Karpas-422 (cell line): ENCODE data around the gene MED15. TPM values are rescaled to one million over a fixed set of nuclear protein-coding genes. Genes with fewer than 3 reads are reported as not detected.

Source experiments
- DNase-seq: peaks from one replicate; pipeline ENCODE4 v3.0.0-alpha.2; 2015
- H2AFZ ChIP-seq: fragments of 200-600 bp; sonication (generic); 2 replicates; pipeline ENCODE4 v1.6.1; 2014; ENCODE audit warnings: antibody characterized with exemption, low read length, mixed read lengths
- H3K27ac ChIP-seq: fragments of 200-600 bp; sonication (generic); 2 replicates; pipeline ENCODE4 v1.5.1; 2014; ENCODE audit warnings: mild to moderate bottlenecking, low read length, moderate library complexity
- H3K27me3 ChIP-seq: fragments of 200-600 bp; sonication (generic); 2 replicates; pipeline ENCODE4 v1.6.1; 2014; ENCODE audit warnings: low read length, mixed read lengths
- H3K36me3 ChIP-seq: fragments of 200-600 bp; sonication (generic); 2 replicates; pipeline ENCODE4 v1.6.1; 2014; ENCODE audit warnings: low read length, mixed read lengths; ENCODE audit not compliant: insufficient read depth
- H3K4me1 ChIP-seq: fragments of 200-600 bp; sonication (generic); 2 replicates; pipeline ENCODE4 v1.6.1; 2014; ENCODE audit warnings: mild to moderate bottlenecking, low read length, mixed read lengths
- H3K4me2 ChIP-seq: fragments of 200-600 bp; sonication (generic); 2 replicates; pipeline ENCODE4 v1.6.1; 2014; ENCODE audit warnings: low read length, low read depth, mild to moderate bottlenecking; ENCODE audit not compliant: poor library complexity, severe bottlenecking
- H3K4me3 ChIP-seq: fragments of 200-600 bp; sonication (generic); 2 replicates; pipeline ENCODE4 v1.5.1; 2014; ENCODE audit warnings: mild to moderate bottlenecking, antibody characterized with exemption, low read length, mixed read lengths
- H3K79me2 ChIP-seq: fragments of 200-600 bp; sonication (generic); 2 replicates; pipeline ENCODE4 v1.6.1; 2014; ENCODE audit warnings: mild to moderate bottlenecking, low read length, mixed read lengths
- H3K9ac ChIP-seq: fragments of 200-600 bp; sonication (generic); 2 replicates; pipeline ENCODE4 v1.6.0; 2014; ENCODE audit warnings: low read length
- H3K9me2 ChIP-seq: fragments of 200-600 bp; sonication (generic), shearing (Covaris generic); replicated peaks from 2 replicates; pipeline ENCODE4 v1.6.0; 2014; ENCODE audit warnings: mild to moderate bottlenecking, low read length, moderate library complexity; ENCODE audit not compliant: insufficient read depth
- H3K9me3 ChIP-seq: fragments of 300-700, 200-600 bp; sonication (generic); 2 replicates; pipeline ENCODE4 v1.6.1; 2014; ENCODE audit warnings: low read length, mixed read lengths
- H4K20me1 ChIP-seq: fragments of 200-600 bp; sonication (generic); 2 replicates; pipeline ENCODE4 v1.6.1; 2014; ENCODE audit warnings: mild to moderate bottlenecking, antibody characterized with exemption, low read length, low read depth; ENCODE audit not compliant: insufficient read depth
- total RNA-seq: library from RNA; depleted of rRNA; stranded (reverse); fragments of >200 nt; shearing (Covaris generic); gene quantifications from 2 replicates; pipeline ENCODE4 v1.2.3, GENCODE V29; 2014; ENCODE audit warnings: low replicate concordance

MED15 gene
- total RNA-seq, 1 experiment from 2014 or later = 36.9 TPM

DNA sequence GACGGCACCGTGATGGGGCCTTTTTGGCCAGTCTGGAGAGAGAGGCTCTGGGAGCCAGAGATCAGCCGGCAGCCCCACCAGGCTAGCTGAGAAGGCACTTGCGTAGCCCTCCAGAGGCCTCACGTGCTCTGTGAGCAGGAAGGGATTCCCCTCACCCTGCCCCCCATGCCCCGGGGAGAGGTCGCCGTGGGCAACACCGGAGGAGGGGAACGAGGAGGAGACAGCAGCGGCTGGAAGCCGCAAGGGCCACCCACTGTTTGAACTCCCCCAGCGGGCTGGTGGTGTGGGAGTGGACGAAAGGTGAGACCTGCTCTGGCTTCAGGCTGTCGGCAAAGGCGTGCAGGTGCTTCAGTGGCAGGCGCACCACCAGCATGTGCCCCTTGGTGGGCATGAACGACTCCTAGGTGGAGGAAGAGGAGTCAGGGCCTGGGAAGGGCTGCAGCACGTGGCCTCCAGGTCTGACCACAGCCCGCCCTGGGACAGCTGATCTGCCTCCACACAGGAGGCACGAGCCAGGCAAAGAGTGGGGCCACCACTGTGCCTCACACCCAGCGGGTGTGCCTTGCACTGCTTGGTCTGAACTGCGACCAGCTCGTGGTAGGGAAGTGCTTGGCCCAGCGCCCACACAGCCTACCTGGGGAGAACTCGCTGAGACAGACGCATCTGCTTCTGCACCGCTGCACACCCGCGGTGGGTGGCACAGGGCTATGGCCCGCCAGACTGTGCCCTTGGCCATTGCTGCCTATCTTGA lies 99.9 kb downstream of the MED15 start:
- 0 out of 2 replicates have a peak, but pooled peaks cover 4% of the 10 kb centered on the region for H4K20me1 ChIP-seq
- no peak overlapping the region for H3K4me3 ChIP-seq
- H3K4me1 ChIP-seq = peaks cover 12% of the 10 kb centered on the region

DNA sequence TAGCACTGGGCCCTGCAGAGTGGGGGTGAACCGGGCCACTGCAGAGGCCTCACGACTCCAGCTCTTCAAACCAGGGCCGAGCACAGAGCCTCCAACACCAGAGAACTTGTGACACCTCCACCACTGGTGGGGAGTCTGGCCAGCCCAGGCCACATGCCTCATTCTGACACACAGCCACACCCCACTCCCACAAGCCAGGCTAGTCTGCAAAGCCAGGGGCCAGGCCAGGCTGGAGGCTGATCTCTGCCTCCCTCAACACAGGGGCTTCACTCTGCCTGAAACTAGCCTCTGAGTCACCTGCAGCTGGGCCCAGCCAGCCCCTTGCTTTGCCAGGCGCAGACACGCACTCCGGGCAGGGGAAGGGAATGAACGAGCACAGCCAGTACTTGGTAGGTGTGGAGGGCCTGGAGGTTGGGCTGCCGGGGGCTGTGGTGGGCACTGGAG lies 102.9 kb downstream of the MED15 start:
- no peak overlapping the region for H3K4me3 ChIP-seq
- no peak overlapping the region for H3K27ac ChIP-seq
- H3K4me2 ChIP-seq = no peak overlapping the region
- 0 out of 2 replicates have a peak, but pooled peaks cover 4% of the 10 kb centered on the region for H4K20me1 ChIP-seq
- H2AFZ ChIP-seq = no peak overlapping the region
- H3K9me3 ChIP-seq = no peaks in the 10 kb centered on the region
- no peaks in the 10 kb centered on the region for H3K36me3 ChIP-seq
- H3K9me2 ChIP-seq = no peaks in the 10 kb centered on the region
- H3K9ac ChIP-seq = no peak overlapping the region
- DNase-seq = no peak
- H3K27me3 ChIP-seq = no peaks in the 10 kb centered on the region
- peaks cover 12% of the 10 kb centered on the region for H3K4me1 ChIP-seq
- no peaks in the 10 kb centered on the region for H3K79me2 ChIP-seq

More for the DNA sequence above, 99.9 kb downstream of the MED15 start:
- no peak for DNase-seq
- no peaks in the 10 kb centered on the region for H3K9me2 ChIP-seq
- H3K36me3 ChIP-seq = no peaks in the 10 kb centered on the region
- H3K9me3 ChIP-seq = no peaks in the 10 kb centered on the region
- no peak overlapping the region for H3K27ac ChIP-seq
- H3K4me2 ChIP-seq = peak overlapping the region; percentile 7
- no peaks in the 10 kb centered on the region for H3K27me3 ChIP-seq
- no peaks in the 10 kb centered on the region for H3K79me2 ChIP-seq
- no peak overlapping the region for H2AFZ ChIP-seq
- no peak overlapping the region for H3K9ac ChIP-seq

DNA sequence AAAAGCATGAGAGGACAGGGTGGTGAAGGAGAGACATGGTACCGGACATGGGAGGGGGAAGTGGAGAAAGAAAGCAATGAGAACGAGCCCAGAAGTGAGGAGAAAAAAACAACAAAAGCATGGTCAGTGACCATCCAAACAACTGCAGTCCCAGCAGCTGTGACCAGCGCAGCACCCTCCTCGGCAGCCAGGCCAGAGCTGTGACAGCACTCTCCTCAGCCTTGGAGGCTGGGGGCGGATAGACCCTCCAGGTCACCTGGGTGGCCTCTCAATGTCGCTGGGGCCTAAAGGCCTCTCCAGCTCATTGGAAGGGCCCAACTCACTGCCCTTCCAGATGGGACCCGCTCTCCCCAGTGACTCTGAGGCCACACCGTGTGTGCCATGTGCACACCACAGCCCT lies 103.3 kb downstream of the MED15 start:
- Histone ChIP-seq H3K4me1 (peaks cover 12% of the 10 kb centered on the region), H3K36me3 (no peaks in the 10 kb centered on the region), H4K20me1 (0 out of 2 replicates have a peak, but pooled peaks cover 4% of the 10 kb centered on the region), H3K9ac (no peak overlapping the region), H3K9me3 (no peaks in the 10 kb centered on the region), H2AFZ (no peak overlapping the region), H3K27me3 (no peaks in the 10 kb centered on the region), H3K4me3 (no peak overlapping the region), H3K4me2 (no peak overlapping the region), H3K27ac (no peak overlapping the region), H3K79me2 (no peaks in the 10 kb centered on the region), H3K9me2 (no peaks in the 10 kb centered on the region)
- no peak for DNase-seq

DNA sequence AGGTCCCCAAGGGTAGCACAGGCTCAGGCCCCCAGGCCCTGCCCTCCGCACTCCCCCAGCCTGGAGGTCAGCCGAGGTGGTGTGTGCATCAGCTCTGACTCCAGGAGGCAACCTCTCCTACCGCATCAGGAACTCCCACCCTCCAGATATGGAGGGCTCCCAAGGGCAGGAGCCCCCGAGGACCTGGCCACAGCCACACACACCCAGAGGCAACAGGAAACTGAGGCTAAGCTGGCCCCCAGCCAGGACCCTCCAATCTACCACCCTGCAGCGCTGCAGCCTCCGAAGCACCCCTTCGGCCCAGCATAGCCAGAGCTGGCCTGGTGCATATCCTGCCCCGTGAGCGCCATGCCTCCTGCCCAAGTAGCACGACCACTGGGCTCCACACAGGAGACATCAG lies 104.0 kb downstream of the MED15 start:
- H3K9ac ChIP-seq = no peak overlapping the region
- H3K9me3 ChIP-seq = no peaks in the 10 kb centered on the region
- H3K36me3 ChIP-seq = no peaks in the 10 kb centered on the region
- no peak overlapping the region for H2AFZ ChIP-seq
- H3K4me1 ChIP-seq = peaks cover 10% of the 10 kb centered on the region
- no peak for DNase-seq
- no peak overlapping the region for H3K4me3 ChIP-seq
- H3K27me3 ChIP-seq = no peaks in the 10 kb centered on the region
- H3K27ac ChIP-seq = no peak overlapping the region
- no peaks in the 10 kb centered on the region for H3K9me2 ChIP-seq
- 0 out of 2 replicates have a peak, but pooled peaks cover 4% of the 10 kb centered on the region for H4K20me1 ChIP-seq
- no peak overlapping the region for H3K4me2 ChIP-seq
- no peaks in the 10 kb centered on the region for H3K79me2 ChIP-seq

DNA sequence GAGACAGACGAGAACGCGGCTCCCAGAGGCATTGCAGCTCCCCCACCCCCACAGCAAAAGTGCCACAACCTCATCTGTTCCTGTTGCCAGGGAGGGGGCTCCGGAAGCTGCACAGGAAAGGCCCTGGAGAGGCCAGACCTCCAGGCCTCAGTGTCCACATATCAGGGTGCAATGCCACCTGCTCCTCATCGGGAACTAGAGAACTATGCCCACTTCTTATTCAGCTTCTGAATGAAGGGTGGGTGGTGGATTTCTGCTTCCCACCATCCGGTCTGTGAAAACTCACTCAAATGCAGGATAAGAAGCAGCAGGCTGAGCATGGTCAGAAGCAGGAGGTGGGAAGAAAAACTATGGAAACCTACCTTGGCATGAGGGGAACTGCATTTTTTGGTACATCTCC lies 105.9 kb downstream of the MED15 start:
- no peak for DNase-seq
- Histone ChIP-seq H3K27me3 (no peaks in the 10 kb centered on the region), H3K9me3 (no peaks in the 10 kb centered on the region), H3K27ac (no peak overlapping the region), H3K4me3 (no peak overlapping the region), H3K4me1 (no peaks in the 10 kb centered on the region), H3K4me2 (no peak overlapping the region), H4K20me1 (0 out of 2 replicates have a peak, but pooled peaks cover under 1% of the 10 kb centered on the region), H3K9me2 (no peaks in the 10 kb centered on the region), H3K79me2 (no peaks in the 10 kb centered on the region), H2AFZ (no peak overlapping the region), H3K36me3 (no peaks in the 10 kb centered on the region), H3K9ac (no peak overlapping the region)

DNA sequence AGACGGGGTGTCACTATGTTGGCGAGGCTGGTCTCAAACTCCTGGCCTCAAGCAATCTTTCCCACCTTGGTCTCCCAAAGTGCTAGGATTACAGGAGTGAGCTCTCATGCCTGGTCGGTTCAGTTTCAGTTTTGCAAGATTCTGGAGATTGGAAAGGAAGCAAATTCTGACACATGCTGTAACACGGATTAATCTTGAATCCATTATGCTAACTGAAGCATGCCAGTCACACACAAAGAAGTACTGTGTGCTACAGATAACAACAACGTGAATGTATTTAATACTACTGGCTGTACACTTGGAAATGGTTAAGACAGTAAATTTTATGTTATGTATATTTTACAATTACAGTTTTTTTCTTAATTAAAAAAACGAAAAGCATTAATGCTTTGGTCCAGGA lies 107.6 kb downstream of the MED15 start:
- no peaks in the 10 kb centered on the region for H3K9me3 ChIP-seq
- no peaks in the 10 kb centered on the region for H3K27me3 ChIP-seq
- no peak overlapping the region for H3K27ac ChIP-seq
- H2AFZ ChIP-seq = no peak overlapping the region
- no peaks in the 10 kb centered on the region for H3K9me2 ChIP-seq
- no peak for DNase-seq
- H3K36me3 ChIP-seq = no peaks in the 10 kb centered on the region
- no peak overlapping the region for H3K4me2 ChIP-seq
- no peaks in the 10 kb centered on the region for H4K20me1 ChIP-seq
- no peaks in the 10 kb centered on the region for H3K79me2 ChIP-seq
- no peak overlapping the region for H3K9ac ChIP-seq
- H3K4me3 ChIP-seq = no peak overlapping the region
- no peaks in the 10 kb centered on the region for H3K4me1 ChIP-seq

DNA sequence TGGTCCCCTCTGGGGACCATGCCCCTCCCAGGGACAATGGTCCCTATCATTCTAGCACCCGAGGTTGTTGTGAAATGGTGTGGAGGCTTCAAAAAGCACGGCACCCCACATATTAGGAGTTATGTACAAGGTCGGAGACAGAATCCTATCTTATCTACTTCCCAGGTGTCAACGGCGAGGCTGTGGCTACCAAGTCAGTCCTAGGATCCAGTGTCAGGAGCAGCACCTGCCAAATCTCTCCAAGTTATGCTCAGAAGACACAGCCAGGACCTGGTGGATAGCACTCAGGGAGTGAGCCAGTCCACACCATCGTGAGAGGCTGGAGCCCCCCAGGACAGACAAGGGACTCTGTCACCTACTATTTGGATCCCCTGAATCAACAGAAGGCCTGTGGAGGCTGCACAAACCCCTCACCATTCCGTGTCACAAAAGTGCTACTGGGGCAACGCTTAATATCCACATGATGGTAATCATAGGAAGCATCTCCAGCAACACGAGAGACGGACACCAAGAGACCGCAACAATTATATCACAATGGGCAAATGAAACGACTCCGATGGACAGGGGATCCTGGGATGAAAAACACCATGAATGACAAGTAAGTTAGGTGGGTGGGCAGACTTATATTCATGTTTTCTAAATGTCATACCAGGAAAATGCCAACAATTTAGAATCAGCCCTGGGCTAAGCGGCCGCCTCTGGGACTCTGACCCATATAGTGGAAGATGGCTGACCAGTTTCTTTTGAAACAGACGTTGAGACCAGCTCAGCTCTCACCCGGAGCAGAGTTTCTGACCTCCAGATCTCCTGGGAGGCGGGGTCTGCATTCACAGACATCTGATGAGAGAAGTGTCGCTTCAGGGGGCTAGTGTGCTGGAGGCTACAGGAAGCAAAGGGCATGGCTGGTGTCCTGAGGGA lies 108.4 kb downstream of the MED15 start:
- Histone ChIP-seq H3K4me3 (no peak overlapping the region), H3K36me3 (no peaks in the 10 kb centered on the region), H4K20me1 (no peaks in the 10 kb centered on the region), H2AFZ (no peak overlapping the region), H3K79me2 (no peaks in the 10 kb centered on the region), H3K4me2 (no peak overlapping the region), H3K27ac (no peak overlapping the region), H3K4me1 (no peaks in the 10 kb centered on the region), H3K9me3 (no peaks in the 10 kb centered on the region), H3K9ac (no peak overlapping the region), H3K27me3 (no peaks in the 10 kb centered on the region), H3K9me2 (no peaks in the 10 kb centered on the region)
- DNase-seq = no peak

DNA sequence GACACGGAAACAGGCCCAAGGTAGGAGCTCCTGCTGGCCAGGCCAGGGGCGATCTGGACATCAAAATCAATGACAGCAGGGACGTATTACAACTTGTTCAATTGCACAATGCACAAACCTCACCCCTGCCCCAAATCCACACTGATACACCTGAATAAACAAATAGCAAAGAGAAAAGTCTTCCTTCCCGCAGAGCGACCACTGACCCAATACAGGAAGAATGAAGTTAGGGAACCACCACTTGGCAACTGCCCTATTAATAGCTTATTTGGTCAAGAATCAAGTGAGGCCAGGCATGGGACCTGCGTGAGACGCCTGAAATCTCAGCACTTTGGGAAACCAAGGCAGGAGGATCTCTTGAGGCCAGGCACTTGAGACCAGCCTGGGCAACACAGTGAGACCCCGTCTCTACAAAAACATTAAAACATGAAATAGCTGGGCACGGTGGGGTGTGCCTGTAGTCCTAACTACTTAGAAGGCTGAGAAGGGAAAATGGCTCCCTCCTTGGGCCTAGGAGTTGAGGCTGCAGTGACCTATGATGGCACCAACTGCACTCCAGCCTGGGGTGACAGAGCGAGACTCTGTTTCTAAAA lies 109.1 kb downstream of the MED15 start:
- no peak overlapping the region for H3K4me2 ChIP-seq
- no peaks in the 10 kb centered on the region for H3K27me3 ChIP-seq
- no peak overlapping the region for H3K27ac ChIP-seq
- H3K4me1 ChIP-seq = no peaks in the 10 kb centered on the region
- H3K9me3 ChIP-seq = no peaks in the 10 kb centered on the region
- no peak overlapping the region for H2AFZ ChIP-seq
- H3K9ac ChIP-seq = no peak overlapping the region
- H3K36me3 ChIP-seq = no peaks in the 10 kb centered on the region
- no peaks in the 10 kb centered on the region for H3K79me2 ChIP-seq
- DNase-seq = no peak
- H3K4me3 ChIP-seq = no peak overlapping the region
- no peaks in the 10 kb centered on the region for H3K9me2 ChIP-seq
- H4K20me1 ChIP-seq = no peaks in the 10 kb centered on the region
